Fibroblast of pulmonary artery (primary cell): Measurements from ENCODE around the gene GOLIM4.

Experiments used
- DNase-seq: peaks from one replicate; pipeline ENCODE4 v3.0.0-alpha.2; 2010; ENCODE audit warnings: low read depth
- H3K4me3 ChIP-seq: replicated peaks from 2 replicates; pipeline ENCODE4 v1.5.1; 2011; ENCODE audit warnings: low read depth, mild to moderate bottlenecking, control low read depth, low read length, moderate library complexity
- CTCF ChIP-seq: IDR thresholded peaks from 2 replicates; pipeline ENCODE4 v1.5.1; 2011; ENCODE audit warnings: mild to moderate bottlenecking, control low read depth, low read length, inconsistent platforms; ENCODE audit errors: missing control alignments

The GOLIM4 gene

GRCh38 chr3:168116279-168116678 is 20.6 kb upstream of the GOLIM4 start:
- H3K4me3 ChIP-seq = no peak overlapping the region
- no peak for TF ChIP-seq CTCF
- peak; percentile 60 for DNase-seq

GRCh38 chr3:168113848-168114247 is 18.1 kb upstream of the GOLIM4 start:
- no peak for DNase-seq
- H3K4me3 ChIP-seq = no peak overlapping the region
- TF ChIP-seq CTCF = peak; percentile 2

DNA sequence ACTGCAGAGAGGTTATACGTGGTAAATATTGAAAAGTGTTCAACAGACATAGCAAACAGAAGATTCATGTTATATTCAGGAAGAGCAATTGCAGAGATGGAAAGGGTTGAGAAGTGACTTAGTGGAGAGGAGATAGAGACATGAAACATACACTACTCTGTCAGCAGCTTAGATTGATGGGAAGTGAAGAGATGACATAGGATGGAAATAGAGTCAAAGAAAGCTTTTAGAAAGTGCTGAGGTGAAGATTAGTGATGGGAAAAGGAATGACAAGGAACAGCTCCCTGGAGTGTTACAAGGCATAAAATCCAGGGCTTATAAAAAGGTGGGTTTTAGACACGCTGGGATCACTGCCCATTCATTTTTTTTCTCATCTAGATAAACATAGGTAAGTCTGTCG is 17.2 kb upstream of the GOLIM4 start:
- no peak overlapping the region for H3K4me3 ChIP-seq
- DNase-seq = no peak
- TF ChIP-seq CTCF = no peak

- TF ChIP-seq CTCF = no peak
- H3K4me3 ChIP-seq = no peak overlapping the region
- DNase-seq = no peak
These were observed 8.6 kb upstream of the GOLIM4 start for GRCh38 chr3:168104361-168104760.

DNA sequence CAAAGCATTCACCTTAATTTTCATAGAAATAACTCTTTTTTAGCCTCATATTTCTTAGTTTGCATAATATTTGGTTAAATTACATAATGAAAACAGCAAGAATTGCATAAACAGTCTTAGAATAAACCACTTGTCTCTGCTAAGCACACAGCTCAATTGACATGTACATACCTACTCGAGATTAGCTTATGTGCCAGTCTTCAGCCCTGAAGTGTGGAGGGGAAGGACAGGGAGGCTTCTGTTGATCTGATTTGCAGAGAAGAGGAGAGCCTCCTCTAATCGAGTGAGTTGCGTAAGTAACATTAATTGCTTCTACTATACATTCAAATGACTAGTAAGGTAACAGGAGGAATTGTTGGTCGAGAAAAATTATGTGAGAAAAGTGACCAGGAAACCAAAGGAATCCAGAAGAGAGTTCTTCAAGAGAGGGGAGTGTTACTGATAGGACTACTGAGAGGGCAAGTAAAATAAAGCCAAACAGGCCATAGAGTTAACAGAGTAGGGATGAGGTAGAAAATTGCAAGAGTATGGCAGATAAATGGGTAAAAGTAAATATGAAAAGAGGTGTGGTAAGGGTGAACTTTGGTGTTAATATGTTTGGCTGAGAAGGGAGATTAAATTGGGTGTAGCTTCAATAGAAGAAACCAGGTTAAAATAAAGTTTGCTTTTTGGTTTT is 7.1 kb upstream of the GOLIM4 start:
- no peak for DNase-seq
- H3K4me3 ChIP-seq = no peak overlapping the region
- no peak for TF ChIP-seq CTCF

GRCh38 chr3:168100777-168101492 is 5.2 kb upstream of the GOLIM4 start:
- no peak overlapping the region for H3K4me3 ChIP-seq
- DNase-seq = no peak
- no peak for TF ChIP-seq CTCF

- H3K4me3 ChIP-seq = no peak overlapping the region
- DNase-seq = no peak
- no peak for TF ChIP-seq CTCF
These were observed 1.7 kb upstream of the GOLIM4 start for GRCh38 chr3:168097381-168097780.
